Loucy (cell line): ENCODE data around the gene ANO1.

Experiments used
- CTCF ChIP-seq: fragments of 200-600 bp; sonication (generic); conservative IDR thresholded peaks from 2 replicates; pipeline ENCODE4 v1.5.1; 2014; ENCODE audit warnings: mild to moderate bottlenecking, antibody characterized with exemption, low read length
- EZH2phosphoT487 ChIP-seq: fragments of 200-600 bp; IDR thresholded peaks from 2 replicates; pipeline ENCODE4 v1.6.1; 2018; ENCODE audit warnings: antibody characterized with exemption, mild to moderate bottlenecking, moderate library complexity, borderline replicate concordance

DNA sequence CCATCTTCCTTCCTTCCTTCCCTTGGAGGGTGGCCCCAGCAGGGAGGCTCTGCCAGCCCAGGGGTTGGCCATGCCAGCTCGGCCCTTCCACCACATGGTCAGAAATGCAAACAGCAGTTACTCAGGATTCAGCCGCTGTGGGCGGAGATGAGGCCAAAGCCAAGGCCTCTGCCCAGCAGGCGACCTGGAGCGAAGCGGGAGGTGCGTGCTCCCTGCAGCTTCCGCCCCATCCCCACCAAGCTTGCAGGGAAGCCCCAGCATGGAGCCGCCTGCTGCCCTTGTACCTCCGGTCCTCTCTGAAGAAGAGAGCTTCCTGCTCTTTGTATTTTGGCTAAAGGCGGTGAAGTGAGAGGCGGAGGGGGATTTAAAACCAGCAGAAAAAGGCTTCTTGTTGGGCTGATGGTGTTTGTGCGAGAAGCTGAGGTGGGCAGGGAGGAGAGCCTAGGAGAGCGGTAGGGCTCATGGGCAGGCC lies 50.4 kb downstream of the ANO1 start:
- TF ChIP-seq CTCF (no peak), EZH2phosphoT487 (no peak)
